RWPE2 (cell line): Measurements from ENCODE around the gene PITX3.
A peak's percentile ranks its signal among the peaks of the same experiment; 100 is the strongest.

ENCODE experiments used
- ATAC-seq: fragments of 200-7000 bp; cut with Tn5 transposase; 3 replicates; pipeline ENCODE4 v1.9.1; 2021; ENCODE audit warnings: low read depth
- DNase-seq: peaks from one replicate; pipeline ENCODE4 v3.0.0-alpha.2; 2020; ENCODE audit warnings: low spot score
- H3K27ac ChIP-seq: fragments of 450-650 bp; 2 replicates; pipeline ENCODE4 v1.5.1; 2017; ENCODE audit warnings: mild to moderate bottlenecking; ENCODE audit not compliant: poor library complexity, severe bottlenecking
- H3K27me3 ChIP-seq: fragments of 250-450 bp; sonication (Bioruptor Pico); 2 replicates; pipeline ENCODE4 v1.5.1; 2021; ENCODE audit warnings: mild to moderate bottlenecking, moderate library complexity; ENCODE audit not compliant: insufficient read depth, poor library complexity, severe bottlenecking
- H3K36me3 ChIP-seq: fragments of 250-450 bp; sonication (Bioruptor Pico); 2 replicates; pipeline ENCODE4 v1.5.1; 2020; ENCODE audit warnings: low read depth, mild to moderate bottlenecking, moderate library complexity
- H3K4me1 ChIP-seq: fragments of 250-450 bp; sonication (Bioruptor Pico); 2 replicates; pipeline ENCODE4 v1.5.1; 2021; ENCODE audit warnings: mild to moderate bottlenecking, moderate library complexity; ENCODE audit not compliant: insufficient read depth, poor library complexity, severe bottlenecking
- H3K4me3 ChIP-seq: fragments of 250-450 bp; sonication (Bioruptor Pico); 2 replicates; pipeline ENCODE4 v1.5.1; 2021; ENCODE audit warnings: mild to moderate bottlenecking, moderate library complexity; ENCODE audit not compliant: severe bottlenecking
- H3K9me3 ChIP-seq: fragments of 250-450 bp; sonication (Bioruptor Pico); 2 replicates; pipeline ENCODE4 v1.5.1; 2021; ENCODE audit warnings: mild to moderate bottlenecking, moderate library complexity; ENCODE audit not compliant: severe bottlenecking
- TF ChIP-seq, protein P1 (sequence below): fragments of 450-650 bp; IDR thresholded peaks from one replicate; pipeline ENCODE4 v1.5.1; 2017; ENCODE audit warnings: mild to moderate bottlenecking, moderate library complexity; ENCODE audit not compliant: poor library complexity, severe bottlenecking

Gene PITX3

DNA sequence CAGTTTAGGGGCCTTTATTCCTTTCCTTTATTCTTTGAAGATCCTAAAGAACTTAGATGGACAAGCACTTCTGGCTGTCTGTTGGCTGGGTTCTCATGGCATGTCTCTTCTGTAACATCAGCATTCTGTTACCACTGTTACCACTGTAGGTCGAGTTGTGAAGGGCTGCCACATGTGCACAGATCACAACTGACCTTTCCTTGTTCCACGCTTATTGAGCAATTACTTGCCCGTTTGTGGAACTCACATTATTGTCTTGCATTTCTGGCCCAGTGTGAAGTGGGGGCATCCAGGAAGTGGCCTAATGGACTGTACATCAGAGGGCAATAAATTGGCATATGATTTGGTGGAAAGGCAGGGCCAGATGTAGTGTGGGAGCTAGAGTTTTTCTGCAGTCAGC lies 27.7 kb upstream of the PITX3 start:
- Histone ChIP-seq H3K4me1 (peaks cover 11% of the 10 kb centered on the region), H3K36me3 (peaks cover 31% of the 10 kb centered on the region), H3K9me3 (no peaks in the 10 kb centered on the region), H3K4me3 (no peak overlapping the region), H3K27me3 (no peaks in the 10 kb centered on the region), H3K27ac (no peak overlapping the region)
- ATAC-seq (no peak), DNase-seq (no peak)
- TF ChIP-seq, protein P1, sequence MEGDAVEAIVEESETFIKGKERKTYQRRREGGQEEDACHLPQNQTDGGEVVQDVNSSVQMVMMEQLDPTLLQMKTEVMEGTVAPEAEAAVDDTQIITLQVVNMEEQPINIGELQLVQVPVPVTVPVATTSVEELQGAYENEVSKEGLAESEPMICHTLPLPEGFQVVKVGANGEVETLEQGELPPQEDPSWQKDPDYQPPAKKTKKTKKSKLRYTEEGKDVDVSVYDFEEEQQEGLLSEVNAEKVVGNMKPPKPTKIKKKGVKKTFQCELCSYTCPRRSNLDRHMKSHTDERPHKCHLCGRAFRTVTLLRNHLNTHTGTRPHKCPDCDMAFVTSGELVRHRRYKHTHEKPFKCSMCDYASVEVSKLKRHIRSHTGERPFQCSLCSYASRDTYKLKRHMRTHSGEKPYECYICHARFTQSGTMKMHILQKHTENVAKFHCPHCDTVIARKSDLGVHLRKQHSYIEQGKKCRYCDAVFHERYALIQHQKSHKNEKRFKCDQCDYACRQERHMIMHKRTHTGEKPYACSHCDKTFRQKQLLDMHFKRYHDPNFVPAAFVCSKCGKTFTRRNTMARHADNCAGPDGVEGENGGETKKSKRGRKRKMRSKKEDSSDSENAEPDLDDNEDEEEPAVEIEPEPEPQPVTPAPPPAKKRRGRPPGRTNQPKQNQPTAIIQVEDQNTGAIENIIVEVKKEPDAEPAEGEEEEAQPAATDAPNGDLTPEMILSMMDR = no peak

DNA sequence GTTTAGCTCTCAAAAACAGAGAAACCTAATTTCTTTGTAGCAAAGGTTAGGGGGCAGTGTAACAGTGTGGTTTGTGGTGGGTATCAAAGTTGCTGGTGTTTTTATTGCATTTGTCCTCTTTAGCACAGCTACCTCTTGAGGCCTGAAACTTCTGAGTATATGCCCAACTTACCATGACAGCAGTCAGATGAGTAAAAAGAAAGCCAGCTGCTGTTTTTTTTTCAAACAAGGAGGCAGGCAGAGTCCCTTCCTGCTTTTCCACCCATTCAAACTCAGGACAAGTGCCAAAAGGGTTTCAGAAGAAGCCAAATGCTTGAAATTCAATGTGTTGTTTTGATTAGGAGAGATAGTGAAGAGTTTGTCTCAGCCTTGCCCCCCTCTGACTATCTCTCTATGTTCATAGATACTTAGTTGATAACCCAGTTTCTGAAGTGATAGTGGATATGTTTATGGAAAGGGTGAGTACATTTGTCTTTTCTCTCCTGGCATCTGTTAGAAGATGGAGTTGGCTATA lies 27.1 kb upstream of the PITX3 start:
- DNase-seq = no peak
- Histone ChIP-seq H3K27ac (peak overlapping the region; percentile 36), H3K27me3 (no peaks in the 10 kb centered on the region), H3K4me1 (peaks cover 11% of the 10 kb centered on the region), H3K36me3 (peaks cover 37% of the 10 kb centered on the region), H3K4me3 (no peak overlapping the region), H3K9me3 (no peaks in the 10 kb centered on the region)
- TF ChIP-seq, protein P1 = no peak
- no peak for ATAC-seq

DNA sequence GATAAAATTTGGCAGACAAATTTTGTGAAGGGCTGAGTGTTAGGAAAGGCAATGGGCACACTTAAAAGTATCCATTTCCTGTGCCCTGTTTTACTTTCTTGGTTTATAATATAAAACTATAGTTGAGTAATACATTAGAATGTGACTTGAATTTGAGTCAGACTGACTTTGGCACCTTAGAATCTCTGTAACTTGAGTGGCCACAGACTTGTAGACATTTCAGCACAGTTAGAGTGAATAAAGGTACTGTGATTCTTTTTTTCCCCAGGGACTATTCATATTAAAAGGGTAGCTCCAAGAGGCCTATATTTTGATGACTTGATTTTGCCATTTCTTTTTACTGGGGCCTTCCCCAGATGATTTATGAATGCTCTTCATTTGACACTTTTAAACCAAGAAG lies 26.4 kb upstream of the PITX3 start:
- ATAC-seq (peak; percentile 94), DNase-seq (no peak)
- Histone ChIP-seq H3K36me3 (peaks cover 44% of the 10 kb centered on the region), H3K27ac (peak overlapping the region; percentile 36), H3K4me3 (no peak overlapping the region), H3K9me3 (no peaks in the 10 kb centered on the region), H3K27me3 (no peaks in the 10 kb centered on the region), H3K4me1 (peaks cover 11% of the 10 kb centered on the region)
- TF ChIP-seq, protein P1 = no peak

DNA sequence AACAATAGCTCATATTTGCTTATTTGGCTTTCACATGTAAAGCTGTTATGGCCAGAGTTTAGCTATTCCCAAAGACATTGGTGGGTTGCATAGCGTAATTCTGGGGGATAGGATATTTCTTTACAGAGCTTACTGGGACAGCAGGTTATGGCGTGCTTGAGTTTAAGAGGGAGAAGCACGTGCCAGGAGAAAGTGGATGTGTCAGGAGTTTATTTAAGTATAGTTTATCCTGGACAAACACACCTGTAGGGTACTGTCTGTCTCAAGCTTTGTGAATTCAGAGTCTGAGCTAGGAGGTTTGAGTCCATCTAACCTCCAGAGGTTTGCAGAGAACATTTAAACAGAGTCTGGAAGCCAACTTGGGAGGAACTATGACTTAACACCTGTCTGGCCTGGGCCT lies 25.4 kb upstream of the PITX3 start:
- Histone ChIP-seq H3K27me3 (no peaks in the 10 kb centered on the region), H3K36me3 (peaks cover 48% of the 10 kb centered on the region)

DNA sequence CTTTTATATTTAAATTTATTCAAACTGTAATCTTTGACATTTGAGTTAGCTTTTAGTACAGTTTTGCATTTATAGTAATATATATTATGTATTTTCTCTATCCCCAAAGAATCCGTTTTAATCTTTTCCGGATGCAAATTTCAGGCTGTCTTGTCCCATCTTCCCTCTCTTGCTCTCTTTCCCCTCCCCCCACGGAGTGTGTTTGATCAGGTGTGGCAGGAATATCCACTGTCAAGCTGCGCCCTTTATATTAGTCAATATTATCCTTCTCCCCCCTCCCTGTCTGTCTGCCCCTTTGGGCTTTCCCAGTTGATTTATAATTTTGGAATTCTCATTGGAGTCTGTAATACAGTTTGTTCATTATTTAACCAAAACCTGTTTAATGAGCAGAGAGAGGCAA lies 23.1 kb upstream of the PITX3 start:
- Histone ChIP-seq H3K27me3 (no peaks in the 10 kb centered on the region), H3K36me3 (peaks cover 60% of the 10 kb centered on the region), H3K9me3 (no peaks in the 10 kb centered on the region), H3K4me1 (peaks cover 11% of the 10 kb centered on the region), H3K4me3 (no peak overlapping the region), H3K27ac (no peak overlapping the region)
- no peak for DNase-seq
- TF ChIP-seq, protein P1 = no peak
- ATAC-seq = no peak

More for the DNA sequence above, 25.4 kb upstream of the PITX3 start:
- DNase-seq (no peak), ATAC-seq (no peak)
- Histone ChIP-seq H3K27ac (no peak overlapping the region), H3K4me3 (no peak overlapping the region), H3K9me3 (no peaks in the 10 kb centered on the region), H3K4me1 (peaks cover 11% of the 10 kb centered on the region)
- TF ChIP-seq, protein P1 = no peak
